Fibroblast of lung (primary cell): ENCODE data around the gene OTOL1. TPM values are rescaled to one million over a fixed set of nuclear protein-coding genes. Genes with fewer than 3 reads are reported as not detected.

Experiments
- DNase-seq, 2 donors: peaks; one replicate each; pipeline versions ENCODE4 v3.0.0 to v3.0.0-alpha.2; 2010; ENCODE audit warnings: low read depth in 2 of 2
- H2AFZ ChIP-seq: 2 replicates; pipeline ENCODE4 v1.5.1; 2012; ENCODE audit warnings: low read length, control low read depth, inconsistent platforms
- H3K27ac ChIP-seq: 2 replicates; pipeline ENCODE4 v1.5.1; 2011; ENCODE audit warnings: low read length, control low read depth; ENCODE audit not compliant: insufficient read depth
- H3K27me3 ChIP-seq: 2 replicates; pipeline ENCODE4 v1.5.1; 2011; ENCODE audit warnings: mild to moderate bottlenecking, low read length; ENCODE audit not compliant: control insufficient read depth, insufficient read depth
- H3K36me3 ChIP-seq: 2 replicates; pipeline ENCODE4 v1.5.1; 2011; ENCODE audit warnings: low read length; ENCODE audit not compliant: control insufficient read depth, insufficient read depth
- H3K4me1 ChIP-seq: 2 replicates; pipeline ENCODE4 v1.5.1; 2011; ENCODE audit warnings: low read length; ENCODE audit not compliant: control insufficient read depth, insufficient read depth; ENCODE audit errors: extremely low read depth
- H3K4me2 ChIP-seq: 2 replicates; pipeline ENCODE4 v1.5.1; 2011; ENCODE audit warnings: low read length, control low read depth; ENCODE audit not compliant: insufficient read depth; ENCODE audit errors: extremely low read depth
- H3K4me3 ChIP-seq, 4 experiments: fragments of 200-600 bp in 1 of 4; sonication (generic) in 1 of 4; replicated peaks in 1 of 4; 2 replicates each; pipeline ENCODE4 v1.5.1; 2011 to 2016; ENCODE audit warnings: low read length in 4 of 4, low read depth in 3 of 4, mild to moderate bottlenecking in 3 of 4, control low read depth in 2 of 4, inconsistent platforms in 1 of 4, mixed read lengths in 1 of 4; ENCODE audit not compliant: insufficient read depth in 1 of 4; ENCODE audit errors: control extremely low read depth in 1 of 4
- H3K79me2 ChIP-seq: 2 replicates; pipeline ENCODE4 v1.5.1; 2012; ENCODE audit warnings: mild to moderate bottlenecking, low read length, inconsistent platforms; ENCODE audit not compliant: control insufficient read depth, insufficient read depth
- H3K9ac ChIP-seq: 2 replicates; pipeline ENCODE4 v1.5.1; 2011; ENCODE audit warnings: mild to moderate bottlenecking, low read length, control low read depth; ENCODE audit not compliant: insufficient read depth
- H3K9me3 ChIP-seq: 2 replicates; pipeline ENCODE4 v1.5.1; 2012; ENCODE audit warnings: low read depth, low read length; ENCODE audit not compliant: control insufficient read depth, insufficient read depth
- H4K20me1 ChIP-seq: 2 replicates; pipeline ENCODE4 v1.5.1; 2011; ENCODE audit warnings: low read length; ENCODE audit not compliant: control insufficient read depth, insufficient read depth; ENCODE audit errors: extremely low read depth
- CTCF ChIP-seq, 2 donors: IDR thresholded peaks in 1 of 2; conservative IDR thresholded peaks in 1 of 2; 1 replicate in 1 of 2; 2 replicates in 1 of 2; pipeline ENCODE4 v1.5.1; 2011 to 2012; ENCODE audit warnings: low read length in 2 of 2, control low read depth in 1 of 2, inconsistent platforms in 1 of 2, low read depth in 1 of 2, mild to moderate bottlenecking in 1 of 2
- EZH2 ChIP-seq: IDR thresholded peaks from 2 replicates; pipeline ENCODE4 v1.5.1; 2012; ENCODE audit warnings: low read length, control low read depth, mild to moderate bottlenecking; ENCODE audit errors: missing control alignments
- polyA minus RNA-seq: library from RNA; depleted of rRNA, polyadenylated mRNA; stranded (reverse); fragments of >200 nt; gene quantifications from 2 replicates; pipeline ENCODE4 v1.2.3, GENCODE V29; 2011; ENCODE audit warnings: low replicate concordance
- polyA plus RNA-seq, 2 donors: library from polyadenylated mRNA; depleted of rRNA in 1 of 2; stranded (reverse) in 1 of 2; unstranded in 1 of 2; fragments of >200 nt; gene quantifications; 2 replicates each; pipeline ENCODE4 v1.2.1, GENCODE V29; 2011 to 2012; ENCODE audit warnings: missing spikeins in 1 of 2
- total RNA-seq: library from RNA; depleted of rRNA; stranded (reverse); fragments of >200 nt; gene quantifications from 2 replicates; pipeline ENCODE4 v1.2.1, GENCODE V29; 2014

The OTOL1 gene
- total RNA-seq (not detected in 2 replicates), polyA plus RNA-seq (not detected in 2 replicates), polyA minus RNA-seq (not detected in 2 replicates)
- not detected in 2 replicates for polyA plus RNA-seq (2012)

- TF ChIP-seq EZH2 (no peak), CTCF (conservative IDR thresholded peaks at IDR 0.05 in 1 of 2, IDR thresholded peaks at IDR 0.05 in 1 of 2; ENCODE audit: low read depth in 1 of 2, low read length in 2 of 2) (no peak)
- H3K4me3 ChIP-seq = no peak within 1 kb of the TSS
- H3K27ac ChIP-seq = no peak within 1 kb of the TSS
- no peak for DNase-seq
- no peaks in the 10 kb centered on the region for H3K9me3 ChIP-seq
- H3K4me1 ChIP-seq = no peaks in the 10 kb centered on the region
- no peaks in the 10 kb centered on the region for H3K79me2 ChIP-seq
- no peaks in the 10 kb centered on the region for H3K27me3 ChIP-seq
- H3K36me3 ChIP-seq = no peaks in the 10 kb centered on the region
- no peak within 1 kb of the TSS for H3K4me2 ChIP-seq
- H3K9ac ChIP-seq = no peak within 1 kb of the TSS
- no peak within 1 kb of the TSS for H2AFZ ChIP-seq
- H4K20me1 ChIP-seq = no peaks in the 10 kb centered on the region
Measured at GRCh38 chr3:161496508-161496907, at the start of gene OTOL1. OTOL1 (plus strand) TSS chr3:161496808; CDS start chr3:161496808, 0 bp downstream.

- Histone ChIP-seq H2AFZ (no peak overlapping the region), H3K9ac (no peak overlapping the region), H4K20me1 (no peaks in the 10 kb centered on the region), H3K27ac (no peak overlapping the region), H3K4me3 (no peak overlapping the region), H3K36me3 (no peaks in the 10 kb centered on the region), H3K4me1 (no peaks in the 10 kb centered on the region), H3K4me2 (no peak overlapping the region), H3K27me3 (no peaks in the 10 kb centered on the region), H3K9me3 (no peaks in the 10 kb centered on the region), H3K79me2 (no peaks in the 10 kb centered on the region)
- TF ChIP-seq EZH2 = no peak
- TF ChIP-seq CTCF (conservative IDR thresholded peaks at IDR 0.05 in 1 of 2, IDR thresholded peaks at IDR 0.05 in 1 of 2; ENCODE audit: low read depth in 1 of 2, low read length in 2 of 2) = no peak
- no peak for DNase-seq
Measured at GRCh38 chr3:161449785-161450184, 46.8 kb upstream of the OTOL1 start.

GRCh38 chr3:161452179-161452578 lies 44.4 kb upstream of the OTOL1 start:
- H3K79me2 ChIP-seq = no peaks in the 10 kb centered on the region
- no peak for DNase-seq
- TF ChIP-seq EZH2 (no peak), CTCF (conservative IDR thresholded peaks at IDR 0.05 in 1 of 2, IDR thresholded peaks at IDR 0.05 in 1 of 2; ENCODE audit: low read depth in 1 of 2, low read length in 2 of 2) (no peak)
- H2AFZ ChIP-seq = no peak overlapping the region
- no peaks in the 10 kb centered on the region for H3K9me3 ChIP-seq
- no peak overlapping the region for H3K4me2 ChIP-seq
- no peaks in the 10 kb centered on the region for H3K36me3 ChIP-seq
- H4K20me1 ChIP-seq = no peaks in the 10 kb centered on the region
- H3K27ac ChIP-seq = no peak overlapping the region
- H3K4me1 ChIP-seq = no peaks in the 10 kb centered on the region
- H3K27me3 ChIP-seq = no peaks in the 10 kb centered on the region
- H3K4me3 ChIP-seq = no peak overlapping the region
- no peak overlapping the region for H3K9ac ChIP-seq
